H1 (cell line): ENCODE results near the gene NR1I3. TPM values are rescaled to one million over a fixed set of nuclear protein-coding genes. Genes with fewer than 3 reads are reported as not detected.

ENCODE experiments used
- CTCF ChIA-PET: fragments of 300-600 bp; sonication (Branson Sonifier 250); formaldehyde crosslinking; loops from one replicate; lab custom pipeline; 2021; ENCODE audit not compliant: partially characterized antibody; lab: Charles Lee
- POLR2A ChIA-PET: fragments of 300-600 bp; sonication (Branson Sonifier 250); formaldehyde crosslinking; loops from one replicate; lab custom pipeline; 2021; ENCODE audit warnings: inconsistent platforms; ENCODE audit not compliant: partially characterized antibody; lab: Charles Lee
- DNase-seq, 2 experiments: peaks; one replicate each; pipeline versions ENCODE4 v3.0.0 to v3.0.0-alpha.2; 2010 to 2022; ENCODE audit warnings: low spot score in 2 of 2, low read depth in 1 of 2, mixed read lengths in 1 of 2
- FAIRE-seq: peaks from 2 replicates; lab custom pipeline; 2011; peaks lifted over from hg19 to GRCh38; lab: Jason Lieb, UNC
- H2AFZ ChIP-seq: 2 replicates; pipeline ENCODE4 v1.8.1; 2012; ENCODE audit warnings: low read length, inconsistent platforms
- H2AK5ac ChIP-seq: 2 replicates; pipeline ENCODE4 v1.6.1; 2013; ENCODE audit warnings: low read depth, low read length
- H2BK120ac ChIP-seq: replicated peaks from 2 replicates; pipeline ENCODE3; 2013; ENCODE audit warnings: low read depth, low read length, inconsistent platforms
- H2BK12ac ChIP-seq: 2 replicates; pipeline ENCODE4 v1.6.1; 2013; ENCODE audit warnings: low read depth, low read length
- H2BK15ac ChIP-seq: 2 replicates; pipeline ENCODE4 v1.6.1; 2013; ENCODE audit warnings: low read length
- H2BK20ac ChIP-seq: 2 replicates; pipeline ENCODE4 v1.6.1; 2013; ENCODE audit warnings: low read length
- H2BK5ac ChIP-seq: 2 replicates; pipeline ENCODE4 v1.6.1; 2013; ENCODE audit warnings: low read depth, low read length
- H3K14ac ChIP-seq: 2 replicates; pipeline ENCODE4 v1.6.1; 2013; ENCODE audit warnings: inconsistent platforms; ENCODE audit not compliant: insufficient read length
- H3K18ac ChIP-seq: 2 replicates; pipeline ENCODE4 v1.6.1; 2013; ENCODE audit warnings: low read length; ENCODE audit errors: extremely low read depth
- H3K23ac ChIP-seq: 2 replicates; pipeline ENCODE4 v1.6.1; 2013; ENCODE audit warnings: inconsistent platforms; ENCODE audit not compliant: insufficient read length
- H3K23me2 ChIP-seq: 2 replicates; pipeline ENCODE4 v1.6.1; 2013; ENCODE audit warnings: low read depth, low read length
- H3K27ac ChIP-seq: 2 replicates; pipeline ENCODE4 v1.6.1; 2011; ENCODE audit warnings: low read depth, low read length, inconsistent platforms
- H3K27me3 ChIP-seq, 4 experiments: replicated peaks in 1 of 4; 1 replicate in 1 of 4; 2 replicates in 3 of 4; pipeline versions ENCODE4 v1.6.1 to v1.8.1; 2011 to 2013; ENCODE audit warnings: low read length in 3 of 4, mild to moderate bottlenecking in 3 of 4, inconsistent platforms in 2 of 4, mixed read lengths in 2 of 4, moderate library complexity in 1 of 4; ENCODE audit not compliant: control insufficient read depth in 3 of 4, insufficient read depth in 3 of 4; ENCODE audit errors: extremely low read depth in 1 of 4
- H3K36me3 ChIP-seq, 4 experiments: 2 replicates each; pipeline versions ENCODE4 v1.6.1 to v1.8.1; 2011 to 2013; ENCODE audit warnings: mild to moderate bottlenecking in 4 of 4, low read length in 3 of 4, moderate library complexity in 2 of 4, control low read depth in 1 of 4, inconsistent platforms in 1 of 4; ENCODE audit not compliant: insufficient read depth in 4 of 4, control insufficient read depth in 2 of 4
- H3K4ac ChIP-seq: replicated peaks from 2 replicates; pipeline ENCODE3; 2013; ENCODE audit warnings: low read length, low read depth, mixed read lengths, inconsistent platforms; ENCODE audit not compliant: insufficient read length
- H3K4me1 ChIP-seq, 4 experiments: replicated peaks in 1 of 4; 1 replicate in 1 of 4; 2 replicates in 3 of 4; pipeline versions ENCODE4 v1.6.1 to v1.8.1; 2011 to 2013; ENCODE audit warnings: low read length in 3 of 4, inconsistent platforms in 2 of 4, mixed read lengths in 1 of 4; ENCODE audit not compliant: insufficient read depth in 4 of 4, control insufficient read depth in 3 of 4
- H3K4me2 ChIP-seq, 2 experiments: 2 replicates each; pipeline versions ENCODE4 v1.6.1 to v1.8.1; 2011 to 2013; ENCODE audit warnings: low read depth in 2 of 2, low read length in 2 of 2, control low read depth in 1 of 2, inconsistent platforms in 1 of 2, mild to moderate bottlenecking in 1 of 2; ENCODE audit not compliant: insufficient read depth in 1 of 2
- H3K4me3 ChIP-seq, 4 experiments: fragments of 200-600, 300-600 bp in 1 of 4; sonication (generic), shearing (Covaris generic), sonication (Bioruptor Twin) in 1 of 4; 2 replicates each; pipeline versions ENCODE4 v1.5.1 to v1.8.1; 2011 to 2016; ENCODE audit warnings: low read length in 4 of 4, low read depth in 3 of 4, control low read depth in 2 of 4, inconsistent platforms in 2 of 4, mild to moderate bottlenecking in 2 of 4, mixed read lengths in 1 of 4, moderate library complexity in 1 of 4; ENCODE audit not compliant: insufficient read depth in 2 of 4; ENCODE audit errors: extremely low read depth in 1 of 4
- H3K56ac ChIP-seq: replicated peaks from 2 replicates; pipeline ENCODE3; 2013; ENCODE audit warnings: low read depth, mild to moderate bottlenecking, mixed read lengths, low read length, inconsistent platforms; ENCODE audit not compliant: insufficient read length
- H3K79me1 ChIP-seq: 2 replicates; pipeline ENCODE4 v1.6.1; 2013; ENCODE audit warnings: low read depth, low read length, control low read depth
- H3K79me2 ChIP-seq, 2 experiments: 2 replicates each; pipeline versions ENCODE4 v1.6.1 to v1.8.1; 2012 to 2013; ENCODE audit warnings: low read length in 2 of 2, mild to moderate bottlenecking in 2 of 2, inconsistent platforms in 1 of 2; ENCODE audit not compliant: insufficient read depth in 2 of 2, control insufficient read depth in 1 of 2
- H3K9ac ChIP-seq, 4 experiments: replicated peaks in 1 of 4; 1 replicate in 1 of 4; 2 replicates in 3 of 4; pipeline versions ENCODE4 v1.6.1 to v1.8.1; 2011 to 2013; ENCODE audit warnings: low read depth in 3 of 4, low read length in 3 of 4, control low read depth in 2 of 4, mild to moderate bottlenecking in 2 of 4, moderate library complexity in 2 of 4, inconsistent platforms in 1 of 4; ENCODE audit errors: extremely low read depth in 1 of 4
- H3K9me3 ChIP-seq, 2 experiments: 2 replicates each; pipeline versions ENCODE4 v1.6.1 to v1.8.1; 2012 to 2013; ENCODE audit warnings: mild to moderate bottlenecking in 2 of 2, moderate library complexity in 2 of 2, control low read depth in 1 of 2, inconsistent platforms in 1 of 2, low read depth in 1 of 2, low read length in 1 of 2, mixed read lengths in 1 of 2; ENCODE audit not compliant: insufficient read depth in 2 of 2
- H4K20me1 ChIP-seq, 2 experiments: replicated peaks in 1 of 2; 2 replicates each; pipeline versions ENCODE3 to v1.8.1; 2011 to 2013; ENCODE audit warnings: inconsistent platforms in 2 of 2, low read length in 2 of 2, mild to moderate bottlenecking in 1 of 2; ENCODE audit not compliant: insufficient read depth in 2 of 2, control insufficient read depth in 1 of 2
- H4K5ac ChIP-seq: 2 replicates; pipeline ENCODE4 v1.6.1; 2013; ENCODE audit warnings: low read length, low read depth, mixed read lengths, inconsistent platforms; ENCODE audit not compliant: insufficient read length
- H4K8ac ChIP-seq: 2 replicates; pipeline ENCODE4 v1.8.0; 2013; ENCODE audit warnings: mild to moderate bottlenecking, moderate library complexity, low read length, inconsistent platforms; ENCODE audit not compliant: insufficient read depth; ENCODE audit errors: extremely low read depth
- H4K91ac ChIP-seq: replicated peaks from 2 replicates; pipeline ENCODE3; 2013; ENCODE audit warnings: low read length, mixed read lengths, inconsistent platforms; ENCODE audit not compliant: insufficient read length
- BCL11A ChIP-seq, 2 experiments: IDR thresholded peaks; one replicate each; pipeline ENCODE4 v1.6.1; 2011; ENCODE audit warnings: low read depth in 2 of 2, low read length in 2 of 2, mild to moderate bottlenecking in 2 of 2
- JUN ChIP-seq: IDR thresholded peaks from 2 replicates; pipeline ENCODE4 v1.6.1; 2011; ENCODE audit warnings: low read depth, mild to moderate bottlenecking, improper control_type of control experiment, low read length
- KDM5A ChIP-seq: fragments of 200-600 bp; IDR thresholded peaks from 2 replicates; pipeline ENCODE4 v1.7.1; 2012; ENCODE audit warnings: mild to moderate bottlenecking, low read length, inconsistent platforms, mixed read lengths
- RAD21 ChIP-seq, 2 experiments: IDR thresholded peaks in 1 of 2; conservative IDR thresholded peaks in 1 of 2; 2 replicates each; pipeline ENCODE4 v1.6.1; 2011; ENCODE audit warnings: low read depth in 2 of 2, low read length in 2 of 2, improper control_type of control experiment in 1 of 2, inconsistent platforms in 1 of 2, mild to moderate bottlenecking in 1 of 2, moderate library complexity in 1 of 2
- RBBP5 ChIP-seq: IDR thresholded peaks from 2 replicates; pipeline ENCODE4 v1.7.1; 2012; ENCODE audit warnings: low read depth, mild to moderate bottlenecking, inconsistent platforms, low read length, moderate library complexity, borderline replicate concordance
- SP2 ChIP-seq: IDR thresholded peaks from 2 replicates; pipeline ENCODE4 v1.6.1; 2012; ENCODE audit warnings: mild to moderate bottlenecking, low read length, inconsistent platforms
- SUZ12 ChIP-seq: fragments of 200-600 bp; sonication (generic); IDR thresholded peaks from 2 replicates; pipeline ENCODE4 v1.6.1; 2012; ENCODE audit warnings: mild to moderate bottlenecking, inconsistent platforms, low read length, moderate library complexity, mixed read lengths
- TAF1 ChIP-seq: IDR thresholded peaks from 2 replicates; pipeline ENCODE4 v1.6.1; 2011; ENCODE audit warnings: mild to moderate bottlenecking, low read depth, low read length
- TEAD4 ChIP-seq: IDR thresholded peaks from 2 replicates; pipeline ENCODE4 v1.6.1; 2012; ENCODE audit warnings: low read depth, low read length, inconsistent platforms, mixed read lengths
- YY1 ChIP-seq: IDR thresholded peaks from 2 replicates; pipeline ENCODE4 v1.6.1; 2011; ENCODE audit warnings: low read depth, mild to moderate bottlenecking, low read length
- ZNF274 ChIP-seq: IDR thresholded peaks from 2 replicates; pipeline ENCODE4 v1.7.0; 2012; ENCODE audit warnings: low read length, borderline replicate concordance; ENCODE audit errors: extremely low read depth
- WGBS, 2 experiments: shearing (Covaris generic) in 1 of 2; methylation state at CpG; one replicate each; pipeline versions ENCODE4 v1.1.6 to v1.1.7; 2013 to 2015; ENCODE audit warnings: low lambda C conversion rate in 2 of 2, mixed read lengths in 2 of 2, inconsistent platforms in 1 of 2, low coverage in 1 of 2, missing lambda C conversion rate in 1 of 2; ENCODE audit not compliant: insufficient replicate concordance in 2 of 2, insufficient coverage in 1 of 2, insufficient read length in 1 of 2; ENCODE audit errors: extremely low coverage in 1 of 2, missing lambda C conversion rate in 1 of 2; 5-methylcytosine and 5-hydroxymethylcytosine counted together
- polyA plus RNA-seq, 7 experiments: library from polyadenylated mRNA; depleted of rRNA in 3 of 7; stranded (reverse) in 5 of 7; unstranded in 2 of 7; fragments of >200 nt in 5 of 7; fragments of 200-250 nt in 2 of 7; gene quantifications; 1 replicate in 5 of 7; 2 replicates in 1 of 7; 4 replicates in 1 of 7; pipeline versions ENCODE4 v1.2.1 to v1.2.3, GENCODE V29; 2011 to 2013; ENCODE audit warnings: missing spikeins in 2 of 7, mixed read lengths in 2 of 7
- total RNA-seq: library from RNA; stranded (reverse); fragmentation: NEBNext Ultra II Directional; extraction: Animal tissue kit (Norgen Biotek cat#: 25700); gene quantifications from 2 replicates; pipeline ENCODE4 v1.2.1, GENCODE V29; 2021

The NR1I3 gene
- total and polyA plus RNA-seq, 2 of the 8 experiments (the other 6 are each of a cell fraction or from before 2014, with no cell fraction given), result not detected

- Histone ChIP-seq H2BK12ac (no peak overlapping the region), H3K36me3 (peaks cover 4 to 14% (median 10%) of the 10 kb centered on the region in 4 experiments; a peak in 5 of 8 replicates), H3K4me3 (no peak overlapping the region), H4K8ac (no peak overlapping the region), H3K9ac (no peak overlapping the region), H4K20me1 (no peaks in the 10 kb centered on the region), H3K4ac (no peak overlapping the region), H3K27ac (no peak overlapping the region), H3K56ac (no peak overlapping the region), H2BK120ac (no peak overlapping the region), H3K14ac (no peak overlapping the region), H2AFZ (no peak overlapping the region), H3K23ac (no peak overlapping the region), H3K79me2 (peaks cover 0 to 2% of the 10 kb centered on the region in 2 experiments; a peak in 1 of 4 replicates), H2AK5ac (no peak overlapping the region), H2BK20ac (no peak overlapping the region), H3K79me1 (peaks cover 6% of the 10 kb centered on the region; the same call in 1 of the 2 replicates), H3K9me3 (no peaks in the 10 kb centered on the region), H3K4me1 (peaks cover 3 to 12% (median 11%) of the 10 kb centered on the region in 4 experiments), H2BK15ac (no peak overlapping the region), H2BK5ac (no peak overlapping the region; the same call in 1 of the 2 replicates), H4K5ac (no peak overlapping the region), H3K27me3 (no peaks in the 10 kb centered on the region; a peak in 1 of 7 replicates), H3K18ac (no peak overlapping the region), H4K91ac (no peak overlapping the region), H3K23me2 (peaks cover 2% of the 10 kb centered on the region; the same call in 1 of the 2 replicates), H3K4me2 (no peak overlapping the region)
- POLR2A ChIA-PET, result interaction anchor here (0.6 to 4.6 kb wide), 5 partner anchors 9 to 121 kb away, joined by 3 to 45 read pairs (median 3); partner anchors contain the start of genes B4GALT3 and NDUFS2
- CTCF ChIA-PET, result interaction anchor here (0.5 to 6.1 kb wide), 26 partner anchors 11 to 196 kb away, joined by 3 to 67 read pairs (median 5); partner anchors contain the start of genes APOA2, B4GALT3, FCER1G and NDUFS2
- 77% methylated on average over 15 of the region's 15 CpGs; no CpG with 5 or more reads in 1 of the 2 experiments for WGBS, 2 experiments
- peak; percentile 71 for FAIRE-seq
- DNase-seq, result peak in 1 of 2 experiments; percentile 70
- TF ChIP-seq RBBP5 (no peak), SP2 (no peak), KDM5A (no peak), BCL11A (IDR thresholded peaks at IDR 0.05; ENCODE audit: low read depth in 2 of 2, low read length in 2 of 2) (no peak), TEAD4 (0 out of 2 replicates have a peak, but pooled peaks have one; percentile 44), JUN (no peak), SUZ12 (no peak), YY1 (no peak), ZNF274 (no peak), RAD21 (IDR thresholded peaks at IDR 0.05 in 1 of 2, conservative IDR thresholded peaks at IDR 0.05 in 1 of 2; ENCODE audit: low read depth in 2 of 2, low read length in 2 of 2) (peak; percentile 81 to 84), TAF1 (no peak)
Observed at GRCh38 chr1:161192476-161193465, 45.2 kb downstream of the NR1I3 start.
